Heart right ventricle (tissue), 16 donors: ENCODE measurements around the gene LGALS4. TPM values are rescaled to one million over a fixed set of nuclear protein-coding genes. Genes with fewer than 3 reads are reported as not detected.

Source experiments
- ATAC-seq, 8 donors: fragments of 200-7000 bp; cut with Tn5 transposase; one replicate each; pipeline ENCODE4 v1.9.1; 2020; ENCODE audit warnings: mild to moderate bottlenecking in 8 of 8, moderate library complexity in 8 of 8, moderate number of reproducible peaks in 1 of 8
- DNase-seq, 2 donors: peaks; one replicate each; pipeline ENCODE4 v3.0.0-alpha.2; 2020
- H3K27ac ChIP-seq, 10 donors: fragments of 200-600 bp; sonication (generic) in 2 of 10; one replicate each; pipeline versions ENCODE4 v1.5.0 to v1.8.0; 2020 to 2022; ENCODE audit warnings: mild to moderate bottlenecking in 3 of 10
- H3K27me3 ChIP-seq, 7 donors: fragments of 200-600 bp; one replicate each; pipeline ENCODE4 v1.8.0; 2021 to 2022; ENCODE audit warnings: mild to moderate bottlenecking in 2 of 7
- H3K36me3 ChIP-seq, 9 donors: fragments of 200-600 bp; sonication (generic) in 1 of 9; one replicate each; pipeline versions ENCODE4 v1.5.0 to v1.8.0; 2020 to 2022; ENCODE audit warnings: mild to moderate bottlenecking in 2 of 9
- H3K4me1 ChIP-seq, 9 donors: fragments of 200-600 bp; sonication (generic) in 1 of 9; one replicate each; pipeline versions ENCODE4 v1.5.0 to v1.8.0; 2020 to 2022; ENCODE audit warnings: mild to moderate bottlenecking in 4 of 9
- H3K4me3 ChIP-seq, 10 donors: fragments of 200-600 bp; sonication (generic) in 2 of 10; one replicate each; pipeline versions ENCODE4 v1.5.0 to v1.8.0; 2020 to 2022; ENCODE audit warnings: mild to moderate bottlenecking in 7 of 10, moderate library complexity in 2 of 10
- H3K9me3 ChIP-seq, 11 donors: fragments of 200-600 bp in 10 of 11; sonication (generic) in 2 of 11; one replicate each; pipeline versions ENCODE4 v1.5.0 to v1.8.0; 2013 to 2022; ENCODE audit warnings: mild to moderate bottlenecking in 2 of 11, control low read depth in 1 of 11, moderate library complexity in 1 of 11
- WGBS, 2 donors: extraction: QIAGEN DNeasy Blood & Tissue Kit; methylation state at CpG; one replicate each; pipeline ENCODE4 v1.1.7; 2013; ENCODE audit warnings: inconsistent platforms in 1 of 2; 5-methylcytosine and 5-hydroxymethylcytosine counted together
- intact Hi-C, 10 donors: fragments of 100-400 bp; cut with DNase I; formaldehyde crosslinking; loops; one replicate each; pipeline versions ENCODE4 v1.11.1 to v1.14.2; 2022
- polyA plus RNA-seq, 2 donors: library from polyadenylated mRNA; stranded (reverse); fragments of 200-250 nt; gene quantifications; one replicate each; pipeline ENCODE4 v1.2.3, GENCODE V29; 2013
- total RNA-seq, 10 donors: library from RNA; stranded (reverse); fragmentation: NEBNext Ultra II Directional in 3 of 10; extraction: Animal tissue kit (Norgen Biotek cat#: 25700) in 3 of 10; gene quantifications; one replicate each; pipeline versions ENCODE4 v1.2.1 to v1.2.4, GENCODE V29; 2021 to 2023
- TF ChIP-seq, protein P1 (sequence below), 9 donors: fragments of 200-600 bp; sonication (generic) in 2 of 9; IDR thresholded peaks; one replicate each; pipeline versions ENCODE4 v1.5.0 to v1.8.0; 2021 to 2022; ENCODE audit warnings: antibody characterized with exemption in 9 of 9, mild to moderate bottlenecking in 5 of 9, moderate library complexity in 1 of 9
- donor health status: Arrhythmogenic right ventricular cardiomyopathy.
- donor health status: ischemic (EF 13 %, LVEDD 7.1; RV severe dilation, severe dysfunction).
- donor health status: healthy with polysubstance abuse.
- donor health status: DM: no; HTN: yes; CAD: no.
- donor health status: DM: no; HTN: no; CAD: no.
- donor health status: ischemic (EF 25% LVEDD 6.9; RV normal size, moderate dysfunction).
- donor health status: ischemic (EF 25% LVEDD 5.7; RV mildly dilated, moderate dysfunction).
- donor health status: healthy.
- donor health status: DM: yes; HTN: yes; CAD: no.
- donor health status: Ischemic cardiomyopathy.
- donor health status: ischemic (EF 35%, LVEDD 5.7; RV mildly dilated, moderate dysfunction).
- donor health status: nonischemic (EF 11% LVEDD 7.7; RV severe dilation, severe dysfunction).
- donor health status: DM: yes; HTN: yes; CAD: no.
- donor health status: PGD.
- donor health status: ischemic (EF 29% LVEDD 5.4; RV normal size, mild dysfunction).
- donor health status: nonischemic (EF 23%, LVEDD 6.1; RV moderate dilation, normal function).

LGALS4 gene
- total and polyA plus RNA-seq, 12 donors: 0.16 to 2.6 (median 0.81) TPM; not detected in 2

DNA sequence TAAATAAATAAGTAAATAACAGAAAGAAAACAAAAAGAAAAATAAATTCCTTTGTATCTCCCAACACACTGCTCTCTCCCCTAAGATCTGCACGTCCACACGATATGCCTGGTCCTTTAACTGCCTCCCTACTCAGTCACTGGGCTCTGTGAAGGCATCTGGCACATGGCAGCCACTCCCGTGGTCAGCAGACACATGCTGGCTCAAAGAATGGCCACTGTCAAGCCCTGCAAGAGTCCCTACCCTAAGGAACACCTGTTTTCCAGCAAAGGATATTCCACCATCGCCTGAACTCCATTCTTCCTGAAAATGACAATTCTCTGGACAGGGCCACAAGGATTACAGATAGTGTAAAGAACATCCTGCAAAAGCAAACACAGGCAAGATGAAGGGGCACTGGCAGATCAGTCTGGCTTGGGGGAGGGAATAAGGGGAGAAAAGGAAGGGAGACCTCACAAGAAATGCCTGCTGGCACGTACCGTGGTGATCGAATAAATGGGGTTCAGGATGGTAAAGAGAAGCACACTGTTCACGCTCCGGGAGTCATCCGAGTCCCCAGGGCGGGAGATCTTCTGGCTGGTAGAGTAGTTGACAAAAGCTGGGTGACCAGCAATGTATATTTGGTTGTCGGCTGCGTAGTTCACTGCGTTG lies 32.8 kb upstream of the LGALS4 start:
- Histone ChIP-seq H3K4me3 (no peak overlapping the region), H3K9me3 (no peaks in the 10 kb centered on the region), H3K27ac (no peak overlapping the region), H3K36me3 (peaks cover 4 to 81% (median 73%) of the 10 kb centered on the region in 9 donors), H3K27me3 (no peaks in the 10 kb centered on the region), H3K4me1 (peaks cover 17 to 71% (median 41%) of the 10 kb centered on the region in 9 donors)
- TF ChIP-seq, protein P1, sequence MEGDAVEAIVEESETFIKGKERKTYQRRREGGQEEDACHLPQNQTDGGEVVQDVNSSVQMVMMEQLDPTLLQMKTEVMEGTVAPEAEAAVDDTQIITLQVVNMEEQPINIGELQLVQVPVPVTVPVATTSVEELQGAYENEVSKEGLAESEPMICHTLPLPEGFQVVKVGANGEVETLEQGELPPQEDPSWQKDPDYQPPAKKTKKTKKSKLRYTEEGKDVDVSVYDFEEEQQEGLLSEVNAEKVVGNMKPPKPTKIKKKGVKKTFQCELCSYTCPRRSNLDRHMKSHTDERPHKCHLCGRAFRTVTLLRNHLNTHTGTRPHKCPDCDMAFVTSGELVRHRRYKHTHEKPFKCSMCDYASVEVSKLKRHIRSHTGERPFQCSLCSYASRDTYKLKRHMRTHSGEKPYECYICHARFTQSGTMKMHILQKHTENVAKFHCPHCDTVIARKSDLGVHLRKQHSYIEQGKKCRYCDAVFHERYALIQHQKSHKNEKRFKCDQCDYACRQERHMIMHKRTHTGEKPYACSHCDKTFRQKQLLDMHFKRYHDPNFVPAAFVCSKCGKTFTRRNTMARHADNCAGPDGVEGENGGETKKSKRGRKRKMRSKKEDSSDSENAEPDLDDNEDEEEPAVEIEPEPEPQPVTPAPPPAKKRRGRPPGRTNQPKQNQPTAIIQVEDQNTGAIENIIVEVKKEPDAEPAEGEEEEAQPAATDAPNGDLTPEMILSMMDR (IDR thresholded peaks at IDR 0.05): no peak
- intact Hi-C loops: loop anchor here in 4 of 10 donors (5.0 to 10.0 kb wide), 4 partner anchors 111 to 211 kb away; no protein-coding TSS in a partner anchor
- ATAC-seq (no peak), DNase-seq (no peak)
- WGBS, 2 donors: 85 to 86% methylated on average over 14 of the region's 14 CpGs

DNA sequence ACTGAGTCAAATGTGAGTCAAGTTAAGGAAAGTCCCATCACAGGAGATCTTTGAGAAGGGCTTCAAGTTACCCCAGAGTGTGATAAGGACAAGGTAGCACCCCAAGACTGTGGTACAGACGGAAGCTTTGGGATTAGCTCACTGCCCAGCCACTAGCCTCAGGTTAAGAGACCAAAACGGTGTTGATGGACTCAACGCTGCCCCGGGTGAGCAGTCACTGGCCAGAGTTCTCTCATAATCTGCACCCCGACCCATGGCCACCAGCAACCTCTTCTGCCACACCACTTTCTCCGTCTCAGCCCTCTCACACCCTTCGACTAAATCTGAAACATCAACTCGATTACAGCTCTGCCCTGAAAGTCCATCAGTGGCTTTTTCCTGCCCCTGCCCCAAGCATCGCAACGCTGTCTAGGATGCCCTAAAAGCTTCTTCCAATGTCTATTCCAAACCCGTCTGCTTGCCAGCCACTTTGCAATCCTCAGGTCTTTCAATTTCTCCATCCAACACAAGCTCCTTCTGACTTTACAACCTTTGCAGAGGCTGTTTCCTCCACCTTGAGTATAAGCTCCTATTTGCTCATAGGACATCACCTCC lies 31.4 kb upstream of the LGALS4 start:
- 88 to 90% methylated on average over 11 of the region's 11 CpGs for WGBS, 2 donors
- Histone ChIP-seq H3K27me3 (no peaks in the 10 kb centered on the region), H3K4me1 (peaks cover 17 to 74% (median 41%) of the 10 kb centered on the region in 9 donors), H3K4me3 (no peak overlapping the region), H3K27ac (no peak overlapping the region), H3K36me3 (peaks cover 13 to 94% (median 86%) of the 10 kb centered on the region in 9 donors), H3K9me3 (no peaks in the 10 kb centered on the region)
- TF ChIP-seq, protein P1 (IDR thresholded peaks at IDR 0.05): no peak
- intact Hi-C loops: loop anchor here in 3 of 10 donors (10.0 kb wide), 3 partner anchors 109 to 209 kb away; no protein-coding TSS in a partner anchor
- no peak for DNase-seq
- ATAC-seq: no peak

DNA sequence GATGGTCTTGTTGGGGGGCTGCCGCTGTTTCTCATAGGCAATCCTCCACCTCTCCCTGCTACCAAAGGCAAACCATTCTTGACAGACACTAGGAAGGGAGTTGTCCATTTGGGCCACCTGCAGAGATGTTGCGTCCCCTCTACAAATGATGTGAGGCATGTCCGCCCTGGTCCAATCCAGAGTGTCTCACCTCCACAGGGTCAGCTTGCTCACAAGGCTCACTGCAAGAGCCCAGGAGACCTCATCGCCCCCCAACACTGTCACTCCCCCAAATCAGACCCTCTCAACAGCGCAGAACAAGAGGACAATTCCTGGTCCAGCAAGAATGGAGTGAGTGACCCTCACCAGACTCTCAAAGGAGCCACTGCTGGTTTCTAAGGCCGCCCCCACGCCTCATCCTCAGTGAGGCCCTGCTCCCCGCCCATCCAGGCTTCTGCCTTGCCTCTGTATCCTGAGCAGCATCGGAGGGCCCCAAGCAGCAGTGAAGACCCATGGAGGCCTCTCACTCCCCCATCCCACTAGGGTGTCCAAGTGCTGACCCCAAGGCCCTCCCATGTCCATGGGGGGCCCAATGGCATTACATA lies 30.5 kb upstream of the LGALS4 start:
- no peaks in the 10 kb centered on the region for H3K27me3 ChIP-seq
- no peak overlapping the region for H3K4me3 ChIP-seq
- 95% methylated on average over 9 of the region's 9 CpGs for WGBS, 2 donors
- no peak overlapping the region for H3K27ac ChIP-seq
- peak in 1 of 8 donors; percentile 2 for ATAC-seq
- no peak for DNase-seq
- TF ChIP-seq, protein P1 (IDR thresholded peaks at IDR 0.05): no peak
- no peaks in the 10 kb centered on the region for H3K9me3 ChIP-seq
- H3K4me1 ChIP-seq: peaks cover 10 to 65% (median 34%) of the 10 kb centered on the region in 9 donors
- intact Hi-C loops: loop anchor here in 3 of 10 donors (10.0 kb wide), 3 partner anchors 108 to 208 kb away; no protein-coding TSS in a partner anchor
- peaks cover 18 to 100% (median 95%) of the 10 kb centered on the region in 9 donors for H3K36me3 ChIP-seq

DNA sequence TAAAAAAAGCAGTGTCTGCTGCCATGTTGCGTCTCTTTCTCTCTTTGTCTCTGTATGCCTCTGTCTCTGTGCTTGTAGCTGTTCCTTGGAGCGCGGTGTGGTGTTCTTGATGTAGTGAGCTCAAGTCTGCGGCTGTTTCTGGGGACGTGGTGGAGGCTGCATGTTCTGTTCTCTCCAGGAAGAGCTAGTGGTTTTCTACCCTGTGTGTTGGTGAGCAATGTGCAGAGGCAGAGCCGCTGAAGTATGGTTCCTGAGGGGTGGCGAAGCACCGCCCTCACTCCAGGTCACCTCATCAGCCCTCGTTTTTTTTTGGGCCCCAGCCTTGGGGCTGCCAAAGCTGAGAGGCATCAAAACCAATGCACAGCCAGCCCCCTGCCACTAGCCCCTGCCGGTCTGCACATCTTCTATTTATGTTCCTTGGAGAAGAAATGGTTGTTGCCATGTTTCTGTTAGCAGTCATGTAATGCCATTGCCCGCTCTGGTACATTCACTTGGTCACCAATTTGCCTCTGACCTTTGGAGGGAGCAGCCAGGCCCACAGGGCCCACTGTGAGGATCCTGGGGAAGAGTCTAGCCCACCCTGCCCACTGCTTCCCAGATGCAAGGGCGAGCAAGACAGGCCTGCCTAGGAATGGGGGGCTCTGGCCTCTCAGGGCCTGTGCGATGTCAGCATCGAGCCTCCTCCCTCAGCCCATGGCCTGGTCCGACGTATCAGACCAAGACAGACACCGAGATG lies 29.9 kb upstream of the LGALS4 start:
- Histone ChIP-seq H3K4me1 (peaks cover 4 to 59% (median 27%) of the 10 kb centered on the region in 9 donors), H3K27me3 (no peaks in the 10 kb centered on the region), H3K9me3 (no peaks in the 10 kb centered on the region), H3K27ac (peak overlapping the region in 1 of 10 donors; percentile 47), H3K4me3 (no peak overlapping the region), H3K36me3 (peaks cover 18 to 100% (median 100%) of the 10 kb centered on the region in 9 donors)
- TF ChIP-seq, protein P1 (IDR thresholded peaks at IDR 0.05): no peak
- no peak for ATAC-seq
- WGBS, 2 donors: 84 to 89% methylated on average over 17 of the region's 17 CpGs
- no peak for DNase-seq
- intact Hi-C loops: loop anchor here in 3 of 10 donors (10.0 kb wide), 3 partner anchors 108 to 208 kb away; no protein-coding TSS in a partner anchor
